HG02840 (cell line): Measurements from ENCODE around the gene MROH8.

Experiments used
- ATAC-seq: cut with Tn5 transposase; IDR thresholded peaks from one replicate; pipeline ENCODE4 v1.9.1; 2021; ENCODE audit warnings: mild to moderate bottlenecking, moderate library complexity, moderate number of reproducible peaks; ENCODE audit not compliant: unreplicated experiment, low FRiP score

The MROH8 gene

DNA sequence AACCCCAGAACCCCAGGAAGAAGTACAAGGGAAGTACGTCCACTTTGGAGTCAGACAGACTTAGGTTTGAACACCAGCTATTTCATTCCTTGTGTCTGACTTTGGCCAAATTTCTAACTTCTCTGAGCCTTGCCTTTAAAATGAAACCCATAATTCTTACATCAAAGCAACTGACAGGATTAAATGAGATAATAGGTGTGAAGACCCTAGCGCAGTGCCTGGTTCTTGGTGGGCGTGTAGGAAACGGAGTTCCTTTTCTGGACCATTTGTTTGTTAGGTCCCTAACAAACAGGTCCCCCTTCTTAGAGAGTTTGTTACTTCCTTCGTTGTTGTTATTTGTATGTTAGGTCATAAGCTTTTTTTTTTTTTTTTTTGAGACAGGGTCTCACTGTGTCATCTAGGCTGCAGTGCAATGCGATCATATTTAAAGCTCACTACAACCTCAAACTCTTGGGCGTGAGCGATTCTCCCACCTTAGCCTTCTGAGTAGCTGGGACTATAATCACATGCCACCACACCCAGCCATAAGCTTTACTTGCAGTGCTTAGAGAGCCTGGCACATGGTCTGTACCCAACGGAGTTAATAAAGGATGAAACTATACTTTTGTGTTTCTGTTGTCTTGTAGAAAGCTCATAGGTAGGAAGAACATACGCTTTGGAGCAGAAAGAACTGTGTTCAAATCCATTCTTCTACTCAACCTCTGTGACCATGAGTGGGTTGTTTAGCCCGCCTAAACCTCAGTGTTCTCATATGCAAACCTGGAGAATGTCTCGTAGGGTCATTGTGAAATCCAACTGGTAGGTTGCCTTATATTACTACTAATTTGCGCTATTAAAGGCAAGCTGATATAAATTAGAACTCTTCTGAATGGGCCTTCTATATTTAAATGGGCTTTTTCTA is 21.8 kb upstream of the MROH8 start:
- no peak for ATAC-seq

- no peak for ATAC-seq
Measured at GRCh38 chr20:37200376-37200775, 21.0 kb upstream of the MROH8 start.

DNA sequence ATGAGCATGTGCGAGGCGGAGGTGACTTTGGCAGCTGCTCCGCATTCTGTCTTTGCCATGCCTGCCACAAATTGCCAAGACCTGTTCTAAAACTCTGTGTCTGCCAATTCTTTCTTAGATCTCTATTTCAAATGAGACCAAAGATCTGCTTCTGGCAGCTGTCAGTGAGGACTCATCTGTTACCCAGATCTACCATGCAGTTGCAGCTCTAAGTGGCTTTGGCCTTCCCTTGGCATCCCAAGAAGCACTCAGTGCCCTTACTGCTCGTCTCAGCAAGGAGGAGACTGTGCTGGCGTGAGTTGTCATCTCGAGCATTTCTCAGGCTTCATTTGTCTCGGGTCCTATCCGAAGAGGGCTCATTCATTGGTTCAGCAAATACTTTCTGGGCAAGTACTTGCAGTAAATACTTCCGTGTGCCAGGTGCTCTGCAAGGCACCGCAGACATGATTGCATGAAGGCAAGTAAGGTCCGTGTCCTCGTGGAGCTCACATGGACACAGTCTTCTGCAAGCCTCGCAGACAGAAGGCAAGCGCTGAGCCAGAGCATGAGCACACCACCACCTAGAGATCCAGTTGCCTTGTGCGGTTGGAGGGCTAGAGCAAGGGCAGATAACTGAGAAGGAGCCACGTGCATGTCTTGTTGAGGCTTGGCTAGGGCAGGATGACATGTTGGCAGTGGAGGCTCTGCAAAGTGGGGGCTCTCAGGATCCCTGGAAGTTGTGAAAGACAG is 19.7 kb upstream of the MROH8 start:
- no peak for ATAC-seq

GRCh38 chr20:37194621-37195417 is 15.5 kb upstream of the MROH8 start:
- ATAC-seq: no peak

DNA sequence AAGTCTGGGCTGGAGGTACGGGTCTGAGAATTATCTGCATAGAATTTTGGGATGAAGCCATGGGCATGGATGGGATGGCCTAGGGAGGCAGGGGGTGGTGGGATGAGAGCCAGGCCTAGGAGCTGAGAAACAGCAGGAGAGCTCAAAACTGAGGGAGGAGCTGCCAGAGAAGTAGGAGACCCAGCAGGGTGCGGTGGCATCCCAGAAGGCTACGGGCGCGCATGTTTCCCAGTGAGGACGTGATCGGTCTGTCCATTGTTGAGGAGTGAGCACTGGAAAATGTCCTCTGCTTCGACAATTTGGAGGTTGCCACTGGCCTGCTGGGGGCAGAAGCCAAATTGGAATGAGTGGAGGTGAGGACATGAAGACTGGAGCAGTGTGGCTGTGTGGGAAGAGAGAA is 14.5 kb upstream of the MROH8 start:
- ATAC-seq: no peak

DNA sequence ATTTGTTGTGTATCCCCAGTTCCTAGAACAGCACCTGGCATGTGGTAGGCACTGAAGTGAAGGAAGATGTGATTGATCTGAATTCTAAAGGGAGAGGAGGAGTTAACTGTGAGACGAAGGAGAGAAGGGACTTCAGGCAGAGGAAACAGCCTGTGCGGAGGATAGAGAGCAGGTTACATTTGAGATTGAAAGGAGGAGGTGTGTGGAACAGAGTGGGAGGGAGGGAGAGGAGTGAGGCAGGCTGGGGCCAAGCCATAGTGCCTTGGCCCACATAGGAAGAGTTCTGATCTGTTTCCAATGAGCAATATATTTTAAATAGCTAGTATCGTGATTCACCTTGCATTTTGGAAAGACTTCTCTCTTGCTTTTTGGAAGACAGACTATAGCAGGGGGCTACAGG is 13.9 kb upstream of the MROH8 start:
- no peak for ATAC-seq

DNA sequence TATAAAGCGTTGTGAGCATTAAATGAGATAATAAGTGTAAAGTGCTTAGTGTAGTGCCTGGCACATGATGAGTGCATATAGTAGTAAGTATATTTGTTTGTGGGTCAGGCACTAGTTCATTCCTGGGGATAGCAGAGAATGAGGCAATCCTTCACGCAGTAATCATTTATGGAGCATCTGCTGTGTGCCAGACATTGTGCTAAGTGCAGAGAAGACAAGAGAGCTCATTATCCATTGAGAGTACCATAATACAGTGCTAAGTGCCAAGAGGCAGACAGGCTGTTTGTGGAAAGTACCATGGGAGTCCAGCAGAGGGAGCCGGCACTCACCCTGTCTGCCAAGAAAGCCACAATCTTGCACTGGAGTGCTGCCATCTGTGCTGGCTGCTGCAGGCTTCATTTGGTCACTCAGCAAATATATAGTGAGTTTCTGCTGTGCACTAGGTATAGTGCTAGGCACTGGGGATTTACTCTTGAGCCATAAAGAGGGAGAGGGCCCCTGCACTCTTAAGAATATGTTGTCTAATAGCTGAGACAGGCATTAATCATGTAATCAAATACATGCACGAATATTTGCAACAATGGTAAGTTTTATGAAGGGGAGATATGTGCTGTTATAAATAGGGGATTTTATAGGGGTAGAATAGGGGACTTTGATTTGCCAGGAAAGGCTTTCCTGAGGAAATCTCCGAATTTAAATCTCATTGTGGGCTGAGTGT is 12.9 kb upstream of the MROH8 start:
- ATAC-seq: no peak

DNA sequence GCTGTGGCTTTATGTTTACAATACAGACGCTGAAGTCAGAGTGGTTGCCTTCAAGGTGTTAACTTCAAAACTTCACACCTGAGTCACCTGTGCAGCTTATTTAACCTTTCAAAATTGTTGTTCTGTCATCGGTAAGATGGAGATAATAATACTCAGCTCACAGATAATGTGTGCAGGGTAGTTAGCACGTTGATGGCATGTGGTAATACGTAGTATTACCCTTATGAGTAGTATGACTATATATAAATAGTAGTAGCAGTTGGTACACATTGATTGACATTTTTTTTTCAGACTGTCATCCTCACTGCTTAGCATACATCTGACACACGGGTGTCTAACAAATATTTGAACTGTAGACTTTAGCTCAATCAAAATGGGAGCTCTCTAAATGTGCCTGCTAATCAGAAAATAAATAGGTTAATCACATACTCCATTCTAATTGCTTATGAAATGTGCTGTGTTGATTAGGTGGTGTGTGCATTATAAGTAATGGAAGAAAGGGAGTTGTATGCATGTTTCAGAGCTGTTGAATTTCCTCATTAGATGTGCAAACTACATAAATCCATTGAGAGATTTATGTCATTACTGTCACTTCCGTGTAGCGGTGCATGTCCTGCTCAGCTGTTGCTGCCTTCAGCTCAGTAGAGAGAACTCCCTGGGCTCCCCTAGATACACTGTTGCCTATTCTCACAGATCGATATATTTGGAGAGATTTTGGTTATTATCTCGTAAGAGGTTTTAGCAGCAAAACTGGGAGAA is 11.2 kb upstream of the MROH8 start:
- no peak for ATAC-seq

DNA sequence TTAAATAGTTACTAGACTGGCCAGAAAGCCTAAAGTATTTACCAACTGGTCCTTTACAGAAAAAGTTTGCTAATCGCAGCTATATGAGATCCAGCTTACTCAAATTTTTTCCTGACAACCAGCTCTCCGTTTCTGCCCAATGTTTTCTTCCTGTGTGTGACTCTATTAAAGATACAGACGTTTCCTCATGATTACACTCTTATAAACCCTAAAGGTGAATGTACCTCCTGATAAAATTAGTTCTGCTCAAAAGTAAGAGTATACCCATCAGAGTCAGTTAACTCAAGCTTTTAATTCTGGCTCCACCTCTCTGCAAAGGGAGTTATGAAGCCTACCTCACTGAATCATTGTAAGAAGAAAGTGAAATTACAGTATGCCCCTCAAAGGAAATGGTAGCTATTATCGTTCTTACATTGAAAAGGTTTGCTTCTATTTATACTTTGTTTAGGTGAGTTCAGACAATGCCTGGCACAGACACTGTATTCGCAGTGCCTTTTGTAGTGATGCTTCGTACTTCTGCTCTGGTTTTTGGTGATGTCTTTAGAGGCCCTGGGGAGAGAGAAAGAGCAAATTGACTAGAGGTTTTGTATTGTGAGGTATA is 10.2 kb upstream of the MROH8 start:
- no peak for ATAC-seq

DNA sequence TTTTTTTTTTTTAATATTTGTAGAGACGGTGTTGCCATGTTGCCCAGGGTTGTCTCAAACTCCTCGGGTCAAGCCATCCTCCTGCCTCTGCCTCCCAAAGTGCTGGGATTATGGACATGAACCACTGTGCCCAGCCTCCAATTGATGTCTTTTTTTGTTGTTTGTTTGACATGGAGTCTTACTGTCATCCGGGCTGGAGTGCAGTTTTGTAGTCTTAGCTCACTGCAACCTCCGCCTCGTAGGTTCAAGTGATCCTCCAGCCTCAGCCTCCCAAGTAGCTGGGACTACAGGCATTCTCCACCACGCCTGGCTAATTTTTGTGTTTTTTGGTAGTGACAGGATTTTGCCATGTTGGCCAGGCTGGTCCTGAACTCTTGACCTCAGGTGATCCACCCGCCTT is 9.4 kb upstream of the MROH8 start:
- no peak for ATAC-seq

- no peak for ATAC-seq
Measured at GRCh38 chr20:37185686-37186085, 6.3 kb upstream of the MROH8 start.

GRCh38 chr20:37179683-37180524 is 556 bp upstream of the MROH8 start:
- ATAC-seq: no peak

DNA sequence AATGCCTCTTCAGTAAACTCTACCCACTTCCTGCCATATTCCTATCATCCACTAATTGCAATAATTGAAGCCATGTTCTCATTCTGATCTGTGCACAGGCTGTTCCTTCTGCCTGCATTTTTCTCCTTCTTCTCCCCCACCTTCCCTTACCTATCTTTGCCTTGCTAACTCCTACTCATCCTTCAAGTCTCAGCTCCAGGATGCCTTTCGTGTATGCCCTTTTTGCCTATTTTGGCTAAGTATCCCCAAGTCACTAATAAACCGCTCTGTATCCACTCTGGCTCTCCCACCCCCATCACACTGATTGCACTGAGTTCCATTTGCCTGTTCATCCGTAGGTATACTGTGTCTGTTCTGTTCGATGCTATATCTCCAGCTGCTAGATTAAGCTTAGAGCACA is 6.5 kb downstream of the MROH8 start:
- no peak for ATAC-seq

GRCh38 chr20:37166867-37167266 is 12.5 kb downstream of the MROH8 start:
- no peak for ATAC-seq

DNA sequence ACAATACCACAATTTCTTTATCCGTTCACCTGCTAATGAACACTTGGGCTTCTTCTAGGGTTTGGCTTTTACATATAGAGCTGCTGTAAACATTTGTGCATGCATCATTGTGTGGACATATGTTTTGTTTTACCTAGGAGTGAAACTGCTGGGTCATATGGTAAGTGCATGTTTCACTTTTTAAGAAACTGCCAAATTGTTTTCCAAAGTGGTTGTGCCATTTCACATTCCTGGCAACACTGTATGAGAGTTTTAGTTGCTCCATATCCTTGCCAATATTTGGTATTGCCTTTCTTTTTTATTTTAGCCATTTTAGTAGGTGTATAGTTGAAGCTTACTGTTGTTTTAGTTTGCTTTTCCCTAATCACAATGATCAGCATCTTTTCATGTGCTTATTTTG is 14.3 kb downstream of the MROH8 start:
- no peak for ATAC-seq

DNA sequence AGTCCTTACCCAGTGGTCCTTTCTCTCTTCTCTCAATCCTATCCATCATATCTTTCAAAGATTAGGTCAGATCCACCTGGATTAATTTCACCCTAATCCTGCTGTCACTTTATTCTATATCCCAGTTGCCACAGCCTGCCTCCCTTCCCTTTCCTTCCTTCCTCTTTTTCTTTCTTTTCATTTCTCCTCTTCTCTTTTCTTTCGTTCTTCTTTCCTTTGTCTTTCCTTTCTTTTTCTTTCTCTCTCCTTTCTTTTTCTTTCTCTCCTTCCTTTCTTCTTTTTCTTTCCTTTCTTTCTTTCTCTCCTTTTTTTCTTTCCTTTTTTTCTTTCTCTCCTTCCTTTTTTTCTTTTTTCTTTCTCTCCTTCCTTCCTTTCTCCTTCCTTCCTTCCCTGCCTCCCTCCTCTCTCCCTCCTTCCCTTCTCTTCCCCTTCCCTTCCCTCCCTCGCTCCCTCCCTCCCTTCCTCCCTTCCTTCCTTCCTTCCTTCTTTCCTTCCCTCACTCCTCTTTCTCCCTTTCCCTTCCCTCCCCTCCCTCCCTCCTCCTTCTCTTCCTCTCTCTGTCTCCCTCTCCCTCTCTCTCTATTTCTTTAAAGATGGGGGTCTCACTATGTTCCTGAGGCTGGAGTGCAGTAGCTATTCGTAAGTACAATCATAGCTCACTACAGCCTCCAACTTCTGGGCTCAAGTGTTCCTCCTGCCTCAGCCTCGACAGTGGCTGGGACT is 15.4 kb downstream of the MROH8 start:
- no peak for ATAC-seq

- ATAC-seq: no peak
Measured at GRCh38 chr20:37162646-37163045, 16.7 kb downstream of the MROH8 start.
